COLO829 (cell line): ENCODE results near the gene CAMK1D.

Source experiments
- DNase-seq: peaks from one replicate; pipeline ENCODE4 v3.0.0; 2012; ENCODE audit warnings: low spot score

The CAMK1D gene

GRCh38 chr10:12597176-12597575 lies 247.8 kb downstream of the CAMK1D start:
- no peak for DNase-seq

GRCh38 chr10:12597788-12598765 lies 248.7 kb downstream of the CAMK1D start:
- no peak for DNase-seq

GRCh38 chr10:12600652-12601051 lies 251.3 kb downstream of the CAMK1D start:
- no peak for DNase-seq

- DNase-seq: no peak
Measured at GRCh38 chr10:12602521-12602920, 253.2 kb downstream of the CAMK1D start.

- no peak for DNase-seq
Measured at GRCh38 chr10:12603766-12604470, 254.6 kb downstream of the CAMK1D start.

- DNase-seq: no peak
Measured at GRCh38 chr10:12605580-12606405, 256.4 kb downstream of the CAMK1D start.

- no peak for DNase-seq
Measured at GRCh38 chr10:12606461-12606860, 257.1 kb downstream of the CAMK1D start.

- DNase-seq: no peak
Measured at GRCh38 chr10:12608761-12609160, 259.4 kb downstream of the CAMK1D start.

GRCh38 chr10:12609435-12609834 lies 260.1 kb downstream of the CAMK1D start:
- DNase-seq: no peak

GRCh38 chr10:12613136-12613535 lies 263.8 kb downstream of the CAMK1D start:
- no peak for DNase-seq

GRCh38 chr10:12614177-12614995 lies 265.0 kb downstream of the CAMK1D start:
- DNase-seq: no peak

- no peak for DNase-seq
Measured at GRCh38 chr10:12615296-12616220, 266.2 kb downstream of the CAMK1D start.

GRCh38 chr10:12617191-12618175 lies 268.1 kb downstream of the CAMK1D start:
- DNase-seq: no peak

GRCh38 chr10:12622016-12622415 lies 272.7 kb downstream of the CAMK1D start:
- DNase-seq: no peak

- DNase-seq: no peak
Measured at GRCh38 chr10:12622691-12623090, 273.3 kb downstream of the CAMK1D start.

- DNase-seq: no peak
Measured at GRCh38 chr10:12625393-12626023, 276.2 kb downstream of the CAMK1D start.

- DNase-seq: no peak
Measured at GRCh38 chr10:12628153-12628552, 278.8 kb downstream of the CAMK1D start.

- DNase-seq: no peak
Measured at GRCh38 chr10:12628964-12629766, 279.8 kb downstream of the CAMK1D start.
